Measurements from ENCODE around the gene ISLR2.
A peak's percentile ranks its signal among the peaks of the same experiment; 100 is the strongest.

The ISLR2 gene

DNA sequence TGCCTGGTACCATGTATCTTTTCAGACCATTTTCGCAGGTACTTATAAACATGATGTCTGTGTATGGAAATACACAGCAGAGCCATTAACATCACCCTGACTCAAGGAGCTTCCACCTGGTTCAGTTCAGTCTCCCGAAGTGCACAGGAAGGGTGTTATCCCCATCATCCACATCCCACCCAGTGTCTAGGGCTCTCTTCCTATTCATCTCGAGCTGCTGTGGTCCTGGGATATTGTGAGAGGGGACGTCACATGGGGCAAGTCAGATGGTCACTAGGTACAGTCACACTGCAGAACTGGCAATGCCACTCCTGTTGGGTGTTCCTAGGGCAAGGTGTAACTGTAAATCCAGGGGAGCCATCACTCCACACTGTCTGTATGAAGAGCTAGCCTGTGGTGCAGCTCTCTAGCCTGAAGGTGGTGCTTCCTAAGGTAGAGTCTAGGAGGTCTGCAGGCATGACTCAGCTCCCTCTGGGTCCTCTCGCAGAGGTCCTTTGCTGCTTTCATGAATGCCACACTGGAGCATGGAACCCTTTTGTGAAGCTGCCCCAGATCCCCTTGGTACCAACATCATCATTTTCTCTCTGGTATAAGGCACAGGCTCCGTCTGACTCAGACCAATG is 13.9 kb downstream of the ISLR2 start:
- no peak for DNase-seq
- no CpG with 5 or more reads among the region's 6 CpGs for WGBS (ENCODE audit: extremely low coverage, insufficient coverage, insufficient read length)
- no peak overlapping the region for H2AFZ ChIP-seq (ENCODE audit: insufficient read depth, low read length, poor library complexity)
- no peaks in the 10 kb centered on the region for H3K79me1 ChIP-seq (ENCODE audit: low read length)
- no peak overlapping the region for H3K4me3 ChIP-seq (ENCODE audit: low read depth, low read length)
- H3K27me3 ChIP-seq (ENCODE audit: insufficient read depth, low read length) = no peaks in the 10 kb centered on the region
- H3K9me3 ChIP-seq (ENCODE audit: insufficient read depth, low read depth, low read length) = peaks cover 3% of the 10 kb centered on the region
- H3K9ac ChIP-seq (ENCODE audit: low read length) = no peak overlapping the region
- H3K23ac ChIP-seq (ENCODE audit: low read length) = no peak overlapping the region
- peaks cover 0 to 2% of the 10 kb centered on the region in 2 experiments for H3K4me1 ChIP-seq (ENCODE audit: control insufficient read depth in 1 of 2, insufficient read depth in 2 of 2, low read length in 2 of 2)
- H2AK5ac ChIP-seq (ENCODE audit: low read length) = no peak overlapping the region
- H3K4me2 ChIP-seq (ENCODE audit: low read length) = no peak overlapping the region
- H3K27ac ChIP-seq (ENCODE audit: low read depth, low read length) = no peak overlapping the region
- H3K14ac ChIP-seq (ENCODE audit: low read length) = no peak overlapping the region
- H3K4ac ChIP-seq (ENCODE audit: low read depth, low read length) = no peak overlapping the region
- H2BK5ac ChIP-seq (ENCODE audit: low read depth, low read length, poor library complexity) = no peak overlapping the region
- no peak overlapping the region for H4K8ac ChIP-seq (ENCODE audit: low read depth, low read length)
- H2BK120ac ChIP-seq (ENCODE audit: insufficient read depth, low read length, poor library complexity) = no peak overlapping the region
- no peak overlapping the region for H2BK12ac ChIP-seq (ENCODE audit: low read length)
- H3K18ac ChIP-seq (ENCODE audit: low read length) = no peak overlapping the region
- no peaks in the 10 kb centered on the region for H3K36me3 ChIP-seq (ENCODE audit: control insufficient read depth in 1 of 2, insufficient read depth in 2 of 2, low read length in 2 of 2)
- H4K91ac ChIP-seq (ENCODE audit: low read depth, low read length) = no peak overlapping the region
- no peak overlapping the region for H4K12ac ChIP-seq (ENCODE audit: low read depth, low read length)
- H3K79me2 ChIP-seq (ENCODE audit: control insufficient read depth, insufficient read depth, low read length, poor library complexity) = no peaks in the 10 kb centered on the region

DNA sequence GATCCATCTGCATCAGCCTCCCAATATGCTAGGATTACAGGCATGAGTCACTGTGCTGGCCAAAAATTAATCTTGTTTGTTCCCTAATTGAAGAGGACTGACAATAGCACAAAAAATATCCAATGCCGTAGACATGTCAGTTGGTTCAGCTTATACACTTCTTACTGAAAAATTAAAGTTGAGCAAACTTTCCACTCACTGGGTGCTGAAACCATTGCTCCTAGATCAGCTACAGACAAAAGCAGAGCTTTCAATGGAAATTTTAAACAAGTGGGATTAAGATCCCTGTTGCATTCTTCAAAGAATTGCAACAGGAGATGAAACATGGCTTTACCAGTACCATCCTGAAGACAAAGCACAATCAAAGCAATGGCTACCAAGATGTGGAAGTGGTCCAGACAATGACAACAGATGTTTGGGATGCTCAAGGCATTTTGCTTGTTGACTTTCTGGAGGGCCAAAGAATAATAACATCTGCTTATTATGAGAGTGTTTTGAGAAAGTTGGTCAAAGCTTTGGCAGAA is 16.0 kb downstream of the ISLR2 start:
- Histone ChIP-seq H3K4me2 (ENCODE audit: low read length) (no peak overlapping the region), H2AK5ac (ENCODE audit: low read length) (no peak overlapping the region), H3K14ac (ENCODE audit: low read length) (no peak overlapping the region), H3K18ac (ENCODE audit: low read length) (no peak overlapping the region), H2AFZ (ENCODE audit: insufficient read depth, low read length, poor library complexity) (no peak overlapping the region), H2BK120ac (ENCODE audit: insufficient read depth, low read length, poor library complexity) (no peak overlapping the region), H3K79me1 (ENCODE audit: low read length) (no peaks in the 10 kb centered on the region), H3K4me1 (ENCODE audit: control insufficient read depth in 1 of 2, insufficient read depth in 2 of 2, low read length in 2 of 2) (no peaks in the 10 kb centered on the region), H3K23ac (ENCODE audit: low read length) (no peak overlapping the region), H3K27ac (ENCODE audit: low read depth, low read length) (no peak overlapping the region), H3K4ac (ENCODE audit: low read depth, low read length) (no peak overlapping the region), H3K4me3 (ENCODE audit: low read depth, low read length) (no peak overlapping the region), H3K36me3 (ENCODE audit: control insufficient read depth in 1 of 2, insufficient read depth in 2 of 2, low read length in 2 of 2) (no peaks in the 10 kb centered on the region), H3K79me2 (ENCODE audit: control insufficient read depth, insufficient read depth, low read length, poor library complexity) (no peaks in the 10 kb centered on the region), H2BK5ac (ENCODE audit: low read depth, low read length, poor library complexity) (no peak overlapping the region), H4K91ac (ENCODE audit: low read depth, low read length) (no peak overlapping the region), H3K9me3 (ENCODE audit: insufficient read depth, low read depth, low read length) (peaks cover 3% of the 10 kb centered on the region), H2BK12ac (ENCODE audit: low read length) (no peak overlapping the region), H4K8ac (ENCODE audit: low read depth, low read length) (no peak overlapping the region), H3K9ac (ENCODE audit: low read length) (no peak overlapping the region), H3K27me3 (ENCODE audit: insufficient read depth, low read length) (no peaks in the 10 kb centered on the region), H4K12ac (ENCODE audit: low read depth, low read length) (no peak overlapping the region)
- no CpG with 5 or more reads among the region's 1 CpG for WGBS (ENCODE audit: extremely low coverage, insufficient coverage, insufficient read length)
- no peak for DNase-seq

DNA sequence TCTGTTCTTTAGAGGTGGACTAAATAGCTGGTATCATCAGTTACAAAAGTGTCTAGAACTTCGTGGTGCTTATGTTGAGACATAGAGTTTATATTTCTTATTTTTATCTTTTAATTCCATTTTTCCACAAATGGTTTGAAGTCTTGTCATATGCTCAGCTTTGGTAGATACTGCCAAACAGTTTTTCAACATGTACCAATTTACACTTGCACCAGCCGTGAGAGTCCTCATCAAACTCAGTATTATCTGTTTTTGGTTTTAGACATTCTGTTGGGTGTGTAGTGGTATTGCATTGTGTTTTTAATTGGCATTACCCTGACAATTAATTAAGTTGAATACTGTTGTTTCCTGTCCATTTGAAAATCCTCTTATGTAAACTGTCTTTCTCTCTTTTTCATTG is 16.7 kb downstream of the ISLR2 start:
- no peak for DNase-seq
- H3K9me3 ChIP-seq (ENCODE audit: insufficient read depth, low read depth, low read length) = peaks cover 3% of the 10 kb centered on the region

DNA sequence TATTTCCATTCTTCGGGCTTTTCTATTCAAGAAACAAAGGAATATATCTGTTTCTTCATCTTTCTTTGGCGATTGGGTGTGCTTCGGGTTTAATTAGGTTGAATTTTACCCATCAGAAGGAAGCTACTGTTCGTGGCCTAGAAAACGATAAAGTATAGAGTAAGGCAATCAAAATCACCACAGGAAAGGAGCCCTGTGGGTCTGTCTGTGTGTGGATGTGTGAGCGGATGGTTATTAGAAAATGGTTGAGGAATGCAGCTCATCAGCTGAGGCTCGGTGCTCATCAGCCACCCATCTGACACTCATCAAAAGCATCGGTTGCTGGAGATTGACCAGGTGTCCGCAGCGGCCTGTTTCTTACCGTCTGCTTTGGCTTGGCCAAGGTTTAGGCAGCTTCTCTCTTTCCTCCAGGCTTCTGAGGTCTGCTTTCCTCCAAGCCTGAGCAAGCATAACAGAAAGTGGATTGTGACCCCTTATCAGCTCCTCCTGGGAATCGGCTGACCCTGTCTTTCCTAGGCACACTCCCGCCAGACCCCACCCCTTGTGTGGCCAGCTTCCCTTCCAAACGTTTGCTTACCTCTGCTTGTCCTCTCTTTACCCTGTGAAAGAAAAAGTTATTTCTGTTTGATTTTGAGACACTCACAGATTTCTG is 25.5 kb downstream of the ISLR2 start:
- Histone ChIP-seq H3K9ac (ENCODE audit: low read length) (no peak overlapping the region), H3K36me3 (ENCODE audit: control insufficient read depth in 1 of 2, insufficient read depth in 2 of 2, low read length in 2 of 2) (no peaks in the 10 kb centered on the region), H3K4ac (ENCODE audit: low read depth, low read length) (no peak overlapping the region), H4K8ac (ENCODE audit: low read depth, low read length) (no peak overlapping the region), H2BK12ac (ENCODE audit: low read length) (no peak overlapping the region), H3K9me3 (ENCODE audit: insufficient read depth, low read depth, low read length) (no peaks in the 10 kb centered on the region), H4K91ac (ENCODE audit: low read depth, low read length) (no peak overlapping the region), H2BK120ac (ENCODE audit: insufficient read depth, low read length, poor library complexity) (no peak overlapping the region), H2BK5ac (ENCODE audit: low read depth, low read length, poor library complexity) (no peak overlapping the region), H3K79me1 (ENCODE audit: low read length) (no peaks in the 10 kb centered on the region), H2AK5ac (ENCODE audit: low read length) (no peak overlapping the region), H3K4me2 (ENCODE audit: low read length) (no peak overlapping the region), H3K4me3 (ENCODE audit: low read depth, low read length) (peak overlapping the region; percentile 44), H3K4me1 (ENCODE audit: control insufficient read depth in 1 of 2, insufficient read depth in 2 of 2, low read length in 2 of 2) (peaks cover 0 to 6% of the 10 kb centered on the region in 2 experiments), H3K23ac (ENCODE audit: low read length) (no peak overlapping the region), H4K12ac (ENCODE audit: low read depth, low read length) (no peak overlapping the region), H2AFZ (ENCODE audit: insufficient read depth, low read length, poor library complexity) (no peak overlapping the region), H3K79me2 (ENCODE audit: control insufficient read depth, insufficient read depth, low read length, poor library complexity) (no peaks in the 10 kb centered on the region), H3K27me3 (ENCODE audit: insufficient read depth, low read length) (no peaks in the 10 kb centered on the region), H3K27ac (ENCODE audit: low read depth, low read length) (no peak overlapping the region), H3K14ac (ENCODE audit: low read length) (no peak overlapping the region), H3K18ac (ENCODE audit: low read length) (no peak overlapping the region)
- no peak for DNase-seq
- WGBS (ENCODE audit: extremely low coverage, insufficient coverage, insufficient read length) = no CpG with 5 or more reads among the region's 14 CpGs

More for the DNA sequence above, 16.7 kb downstream of the ISLR2 start:
- Histone ChIP-seq H2AFZ (ENCODE audit: insufficient read depth, low read length, poor library complexity) (no peak overlapping the region), H3K36me3 (ENCODE audit: control insufficient read depth in 1 of 2, insufficient read depth in 2 of 2, low read length in 2 of 2) (no peaks in the 10 kb centered on the region), H3K4me1 (ENCODE audit: control insufficient read depth in 1 of 2, insufficient read depth in 2 of 2, low read length in 2 of 2) (no peaks in the 10 kb centered on the region), H3K27ac (ENCODE audit: low read depth, low read length) (no peak overlapping the region), H3K79me2 (ENCODE audit: control insufficient read depth, insufficient read depth, low read length, poor library complexity) (no peaks in the 10 kb centered on the region), H3K14ac (ENCODE audit: low read length) (no peak overlapping the region), H3K79me1 (ENCODE audit: low read length) (no peaks in the 10 kb centered on the region), H3K4ac (ENCODE audit: low read depth, low read length) (no peak overlapping the region), H2BK5ac (ENCODE audit: low read depth, low read length, poor library complexity) (no peak overlapping the region), H3K23ac (ENCODE audit: low read length) (no peak overlapping the region), H4K8ac (ENCODE audit: low read depth, low read length) (no peak overlapping the region), H3K18ac (ENCODE audit: low read length) (no peak overlapping the region), H3K27me3 (ENCODE audit: insufficient read depth, low read length) (no peaks in the 10 kb centered on the region), H3K9ac (ENCODE audit: low read length) (no peak overlapping the region), H3K4me2 (ENCODE audit: low read length) (no peak overlapping the region), H3K4me3 (ENCODE audit: low read depth, low read length) (no peak overlapping the region), H4K91ac (ENCODE audit: low read depth, low read length) (no peak overlapping the region), H2BK120ac (ENCODE audit: insufficient read depth, low read length, poor library complexity) (no peak overlapping the region), H4K12ac (ENCODE audit: low read depth, low read length) (no peak overlapping the region), H2BK12ac (ENCODE audit: low read length) (no peak overlapping the region), H2AK5ac (ENCODE audit: low read length) (no peak overlapping the region)
- WGBS (ENCODE audit: extremely low coverage, insufficient coverage, insufficient read length) = no CpG with 5 or more reads among the region's 2 CpGs
